Stimulated activated CD8-positive, alpha-beta memory T cell treated with anti-CD3 and anti-CD28 coated beads, Interleukin-2, amount 100 ng/mL, for 48 hours (primary cell): Measurements from ENCODE around the gene PDS5A.
"Not testable (repeated sequence)": the region's sequence is repeated elsewhere in the genome, so short reads cannot be mapped to it uniquely, and the experiment has no call there.

Source experiments
- DNase-seq, 2 donors: peaks; one replicate each; pipeline ENCODE4 v3.0.0-alpha.2; 2020; ENCODE audit warnings: low read depth in 2 of 2

The PDS5A gene

GRCh38 chr4:39961311-39961877 is 16.3 kb downstream of the PDS5A start:
- DNase-seq: no peak

- no peak for DNase-seq
Observed at GRCh38 chr4:39950861-39951481, 26.7 kb downstream of the PDS5A start.

- no peak for DNase-seq
Observed at GRCh38 chr4:39947963-39948362, 29.7 kb downstream of the PDS5A start.

- DNase-seq: no peak
Observed at GRCh38 chr4:39947417-39947816, 30.3 kb downstream of the PDS5A start.

GRCh38 chr4:39944245-39944644 is 33.5 kb downstream of the PDS5A start:
- not testable (repeated sequence) for DNase-seq

- DNase-seq: no peak
Observed at GRCh38 chr4:39942507-39942906, 35.2 kb downstream of the PDS5A start.

GRCh38 chr4:39941682-39942217 is 36.0 kb downstream of the PDS5A start:
- DNase-seq: no peak

- DNase-seq: no peak
Observed at GRCh38 chr4:39937683-39938268, 39.9 kb downstream of the PDS5A start.

GRCh38 chr4:39936565-39937418 is 40.9 kb downstream of the PDS5A start:
- no peak for DNase-seq

- DNase-seq: no peak
Observed at GRCh38 chr4:39933671-39934590, 43.8 kb downstream of the PDS5A start.

GRCh38 chr4:39932776-39933402 is 44.8 kb downstream of the PDS5A start:
- DNase-seq: no peak

- DNase-seq: no peak
Observed at GRCh38 chr4:39931441-39931901, 46.2 kb downstream of the PDS5A start.

- no peak for DNase-seq
Observed at GRCh38 chr4:39928538-39928937, 49.2 kb downstream of the PDS5A start.

GRCh38 chr4:39924014-39924413 is 53.7 kb downstream of the PDS5A start:
- no peak for DNase-seq

- DNase-seq: no peak
Observed at GRCh38 chr4:39922399-39922798, 55.3 kb downstream of the PDS5A start.

- no peak for DNase-seq
Observed at GRCh38 chr4:39913471-39913870, 64.2 kb downstream of the PDS5A start.

GRCh38 chr4:39910064-39910463 is 67.6 kb downstream of the PDS5A start:
- no peak for DNase-seq

- DNase-seq: no peak
Observed at GRCh38 chr4:39908284-39908683, 69.4 kb downstream of the PDS5A start.

- no peak for DNase-seq
Observed at GRCh38 chr4:39905656-39906055, 72.1 kb downstream of the PDS5A start.

- not testable (repeated sequence) for DNase-seq
Observed at GRCh38 chr4:39905019-39905418, 72.7 kb downstream of the PDS5A start.

- no peak for DNase-seq
Observed at GRCh38 chr4:39900966-39901365, 76.7 kb downstream of the PDS5A start.
